ENCODE data around the gene GRIK2. TPM values are rescaled to one million over a fixed set of nuclear protein-coding genes. Genes with fewer than 3 reads are reported as not detected.
"Not testable (repeated sequence)": the region's sequence is repeated elsewhere in the genome, so short reads cannot be mapped to it uniquely, and the experiment has no call there.

The GRIK2 gene
- polyA plus RNA-seq (2013, experiment 1 of 4) = 0.31 TPM
- polyA plus RNA-seq (2013, experiment 2 of 4) = 0.37 TPM
- 0.59 TPM for polyA plus RNA-seq (2013, experiment 3 of 4)
- polyA plus RNA-seq (2013, experiment 4 of 4) = 0.53 TPM

- Histone ChIP-seq H3K27me3 (ENCODE audit: control insufficient read depth, insufficient read depth, low read length, poor library complexity, severe bottlenecking) (peaks cover 83% of the 10 kb centered on the region), H3K36me3 (ENCODE audit: control insufficient read depth, insufficient read depth, low read length) (no peaks in the 10 kb centered on the region), H3K27ac (ENCODE audit: insufficient read depth, low read depth, low read length, poor library complexity, severe bottlenecking) (no peak within 1 kb of the TSS), H3K9me3 (ENCODE audit: control insufficient read depth, low read length) (no peaks in the 10 kb centered on the region), H3K4me3 (ENCODE audit: insufficient read depth, low read depth, low read length) (peak within 1 kb of the TSS; percentile 45), H3K4me1 (ENCODE audit: control insufficient read depth, insufficient read depth, low read length) (peaks cover 8% of the 10 kb centered on the region)
- WGBS, 2 experiments = 0% methylated on average over 44 to 45 of the region's 45 CpGs
Measured at GRCh38 chr6:101393251-101393828, at the start of gene GRIK2. Gene GRIK2 (plus strand): TSS chr6:101393708.

GRCh38 chr6:101344885-101345284, 48.6 kb upstream of the GRIK2 start:
- no peak overlapping the region for H3K4me3 ChIP-seq (ENCODE audit: insufficient read depth, low read depth, low read length)
- H3K27me3 ChIP-seq (ENCODE audit: control insufficient read depth, insufficient read depth, low read length, poor library complexity, severe bottlenecking) = no peaks in the 10 kb centered on the region
- no peaks in the 10 kb centered on the region for H3K4me1 ChIP-seq (ENCODE audit: control insufficient read depth, insufficient read depth, low read length)
- WGBS, 2 experiments = 82 to 85% methylated on average over 5 of the region's 5 CpGs
- no peak overlapping the region for H3K27ac ChIP-seq (ENCODE audit: insufficient read depth, low read depth, low read length, poor library complexity, severe bottlenecking)
- no peaks in the 10 kb centered on the region for H3K36me3 ChIP-seq (ENCODE audit: control insufficient read depth, insufficient read depth, low read length)
- H3K9me3 ChIP-seq (ENCODE audit: control insufficient read depth, low read length) = no peaks in the 10 kb centered on the region

- WGBS, 2 experiments = 95 to 100% methylated on average over 2 to 3 of the region's 3 CpGs
- no peaks in the 10 kb centered on the region for H3K27me3 ChIP-seq (ENCODE audit: control insufficient read depth, insufficient read depth, low read length, poor library complexity, severe bottlenecking)
- H3K27ac ChIP-seq (ENCODE audit: insufficient read depth, low read depth, low read length, poor library complexity, severe bottlenecking) = no peak overlapping the region
- H3K36me3 ChIP-seq (ENCODE audit: control insufficient read depth, insufficient read depth, low read length) = no peaks in the 10 kb centered on the region
- no peak overlapping the region for H3K4me3 ChIP-seq (ENCODE audit: insufficient read depth, low read depth, low read length)
- no peaks in the 10 kb centered on the region for H3K4me1 ChIP-seq (ENCODE audit: control insufficient read depth, insufficient read depth, low read length)
- no peaks in the 10 kb centered on the region for H3K9me3 ChIP-seq (ENCODE audit: control insufficient read depth, low read length)
Measured at GRCh38 chr6:101348816-101349215, 44.7 kb upstream of the GRIK2 start.

- H3K27me3 ChIP-seq (ENCODE audit: control insufficient read depth, insufficient read depth, low read length, poor library complexity, severe bottlenecking); H3K36me3 ChIP-seq (ENCODE audit: control insufficient read depth, insufficient read depth, low read length); H3K9me3 ChIP-seq (ENCODE audit: control insufficient read depth, low read length); H3K4me1 ChIP-seq (ENCODE audit: control insufficient read depth, insufficient read depth, low read length); H3K4me3 ChIP-seq (ENCODE audit: insufficient read depth, low read depth, low read length); H3K27ac ChIP-seq (ENCODE audit: insufficient read depth, low read depth, low read length, poor library complexity, severe bottlenecking): not testable (repeated sequence)
- 95 to 96% methylated on average over 6 of the region's 6 CpGs for WGBS, 2 experiments
Measured at GRCh38 chr6:101350631-101351030, 42.9 kb upstream of the GRIK2 start.

GRCh38 chr6:101351173-101351572, 42.3 kb upstream of the GRIK2 start:
- 91 to 100% methylated on average over 1 of the region's 1 CpG for WGBS, 2 experiments
- no peak overlapping the region for H3K4me3 ChIP-seq (ENCODE audit: insufficient read depth, low read depth, low read length)
- H3K27ac ChIP-seq (ENCODE audit: insufficient read depth, low read depth, low read length, poor library complexity, severe bottlenecking) = no peak overlapping the region

GRCh38 chr6:101352316-101352715, 41.2 kb upstream of the GRIK2 start:
- no peaks in the 10 kb centered on the region for H3K27me3 ChIP-seq (ENCODE audit: control insufficient read depth, insufficient read depth, low read length, poor library complexity, severe bottlenecking)
- H3K4me1 ChIP-seq (ENCODE audit: control insufficient read depth, insufficient read depth, low read length) = no peaks in the 10 kb centered on the region
- H3K9me3 ChIP-seq (ENCODE audit: control insufficient read depth, low read length) = no peaks in the 10 kb centered on the region
- WGBS, 2 experiments = 73 to 100% methylated on average over 1 to 2 of the region's 4 CpGs
- no peak overlapping the region for H3K27ac ChIP-seq (ENCODE audit: insufficient read depth, low read depth, low read length, poor library complexity, severe bottlenecking)
- no peak overlapping the region for H3K4me3 ChIP-seq (ENCODE audit: insufficient read depth, low read depth, low read length)
- H3K36me3 ChIP-seq (ENCODE audit: control insufficient read depth, insufficient read depth, low read length) = no peaks in the 10 kb centered on the region

More at GRCh38 chr6:101351173-101351572, 42.3 kb upstream of the GRIK2 start:
- Histone ChIP-seq H3K4me1 (ENCODE audit: control insufficient read depth, insufficient read depth, low read length) (no peaks in the 10 kb centered on the region), H3K36me3 (ENCODE audit: control insufficient read depth, insufficient read depth, low read length) (no peaks in the 10 kb centered on the region), H3K9me3 (ENCODE audit: control insufficient read depth, low read length) (no peaks in the 10 kb centered on the region), H3K27me3 (ENCODE audit: control insufficient read depth, insufficient read depth, low read length, poor library complexity, severe bottlenecking) (no peaks in the 10 kb centered on the region)

GRCh38 chr6:101365181-101365580, 28.3 kb upstream of the GRIK2 start:
- 93 to 98% methylated on average over 4 of the region's 4 CpGs for WGBS, 2 experiments

GRCh38 chr6:101379926-101380325, 13.6 kb upstream of the GRIK2 start:
- WGBS, 2 experiments = 87 to 97% methylated on average over 2 of the region's 2 CpGs
- no peak overlapping the region for H3K4me3 ChIP-seq (ENCODE audit: insufficient read depth, low read depth, low read length)
- no peaks in the 10 kb centered on the region for H3K36me3 ChIP-seq (ENCODE audit: control insufficient read depth, insufficient read depth, low read length)
- no peak overlapping the region for H3K27ac ChIP-seq (ENCODE audit: insufficient read depth, low read depth, low read length, poor library complexity, severe bottlenecking)
- H3K4me1 ChIP-seq (ENCODE audit: control insufficient read depth, insufficient read depth, low read length) = no peaks in the 10 kb centered on the region
- H3K9me3 ChIP-seq (ENCODE audit: control insufficient read depth, low read length) = no peaks in the 10 kb centered on the region
- no peaks in the 10 kb centered on the region for H3K27me3 ChIP-seq (ENCODE audit: control insufficient read depth, insufficient read depth, low read length, poor library complexity, severe bottlenecking)

More at GRCh38 chr6:101365181-101365580, 28.3 kb upstream of the GRIK2 start:
- Histone ChIP-seq H3K9me3 (ENCODE audit: control insufficient read depth, low read length) (no peaks in the 10 kb centered on the region), H3K36me3 (ENCODE audit: control insufficient read depth, insufficient read depth, low read length) (no peaks in the 10 kb centered on the region), H3K27ac (ENCODE audit: insufficient read depth, low read depth, low read length, poor library complexity, severe bottlenecking) (no peak overlapping the region), H3K4me3 (ENCODE audit: insufficient read depth, low read depth, low read length) (no peak overlapping the region), H3K4me1 (ENCODE audit: control insufficient read depth, insufficient read depth, low read length) (no peaks in the 10 kb centered on the region), H3K27me3 (ENCODE audit: control insufficient read depth, insufficient read depth, low read length, poor library complexity, severe bottlenecking) (no peaks in the 10 kb centered on the region)

- Histone ChIP-seq H3K27ac (ENCODE audit: insufficient read depth, low read depth, low read length, poor library complexity, severe bottlenecking) (no peak overlapping the region), H3K27me3 (ENCODE audit: control insufficient read depth, insufficient read depth, low read length, poor library complexity, severe bottlenecking) (no peaks in the 10 kb centered on the region), H3K9me3 (ENCODE audit: control insufficient read depth, low read length) (no peaks in the 10 kb centered on the region), H3K36me3 (ENCODE audit: control insufficient read depth, insufficient read depth, low read length) (no peaks in the 10 kb centered on the region), H3K4me3 (ENCODE audit: insufficient read depth, low read depth, low read length) (no peak overlapping the region), H3K4me1 (ENCODE audit: control insufficient read depth, insufficient read depth, low read length) (no peaks in the 10 kb centered on the region)
- WGBS, 2 experiments = 100% methylated on average over 1 of the region's 2 CpGs; no CpG with 5 or more reads in 1 of the 2 experiments
Measured at GRCh38 chr6:101380897-101381630, 12.4 kb upstream of the GRIK2 start.

- H3K9me3 ChIP-seq (ENCODE audit: control insufficient read depth, low read length); H3K4me3 ChIP-seq (ENCODE audit: insufficient read depth, low read depth, low read length); H3K36me3 ChIP-seq (ENCODE audit: control insufficient read depth, insufficient read depth, low read length); H3K27ac ChIP-seq (ENCODE audit: insufficient read depth, low read depth, low read length, poor library complexity, severe bottlenecking); H3K4me1 ChIP-seq (ENCODE audit: control insufficient read depth, insufficient read depth, low read length); H3K27me3 ChIP-seq (ENCODE audit: control insufficient read depth, insufficient read depth, low read length, poor library complexity, severe bottlenecking): not testable (repeated sequence)
- WGBS, 2 experiments = 94 to 97% methylated on average over 5 of the region's 5 CpGs
Measured at GRCh38 chr6:101383747-101384146, 9.8 kb upstream of the GRIK2 start.
